Gastroesophageal sphincter (tissue), 4 donors: ENCODE measurements around the gene BCR. TPM values are rescaled to one million over a fixed set of nuclear protein-coding genes. Genes with fewer than 3 reads are reported as not detected.
A peak's percentile ranks its signal among the peaks of the same experiment; 100 is the strongest.
"Not testable (repeated sequence)": the region's sequence is repeated elsewhere in the genome, so short reads cannot be mapped to it uniquely, and the experiment has no call there.

ENCODE experiments used
- ATAC-seq: fragments of 150-250 bp; one replicate; pipeline ENCODE4 v1.9.1; 2016; ENCODE audit warnings: mild to moderate bottlenecking, moderate library complexity
- H3K27ac ChIP-seq, 4 donors: fragments of 200-600 bp; sonication (generic) in 3 of 4; 1 replicate in 3 of 4; 2 replicates in 1 of 4; pipeline ENCODE4 v1.5.1; 2016 to 2019
- H3K27me3 ChIP-seq: fragments of 200-600 bp; sonication (generic); one replicate; pipeline ENCODE4 v1.5.1; 2019
- H3K36me3 ChIP-seq, 2 donors: fragments of 200-600 bp; sonication (generic); one replicate each; pipeline ENCODE4 v1.5.1; 2019; ENCODE audit warnings: control low read depth in 1 of 2
- H3K4me1 ChIP-seq, 3 donors: fragments of 200-600 bp; sonication (generic); 1 replicate in 2 of 3; 2 replicates in 1 of 3; pipeline ENCODE4 v1.5.1; 2016 to 2019; ENCODE audit warnings: control low read depth in 2 of 3
- H3K4me3 ChIP-seq, 2 donors: fragments of 200-600 bp; sonication (generic); one replicate each; pipeline ENCODE4 v1.5.1; 2019; ENCODE audit warnings: mild to moderate bottlenecking in 1 of 2, moderate library complexity in 1 of 2
- H3K9me3 ChIP-seq, 3 donors: fragments of 200-600 bp; sonication (generic); one replicate each; pipeline ENCODE4 v1.5.1; 2017 to 2019; ENCODE audit warnings: control low read depth in 2 of 3
- EP300 ChIP-seq: sonication (generic); formaldehyde crosslinking; IDR thresholded peaks from one replicate; pipeline ENCODE4 v1.6.1; 2017; ENCODE audit warnings: antibody characterized with exemption, mild to moderate bottlenecking
- POLR2A ChIP-seq, 2 donors: fragments of 450-650 bp; IDR thresholded peaks; one replicate each; pipeline ENCODE4 v1.6.1; 2017; ENCODE audit warnings: antibody characterized with exemption in 2 of 2, mild to moderate bottlenecking in 2 of 2, moderate library complexity in 1 of 2
- POLR2AphosphoS5 ChIP-seq: sonication (generic); formaldehyde crosslinking; IDR thresholded peaks from one replicate; pipeline ENCODE4 v1.6.1; 2017; ENCODE audit warnings: antibody characterized with exemption
- WGBS, 2 donors: methylation state at CpG; one replicate each; pipeline ENCODE4 v1.1.5; 2018; ENCODE audit warnings: low coverage in 1 of 2; 5-methylcytosine and 5-hydroxymethylcytosine counted together
- total RNA-seq, 4 donors: library from RNA; depleted of rRNA; stranded (reverse); fragments of >200 nt; gene quantifications; one replicate each; pipeline ENCODE4 v1.1.0, GENCODE V29; 2016
- TF ChIP-seq, protein P1 (sequence below), 4 experiments: fragments of 200-600 bp in 2 of 4; fragments of 450-650 bp in 2 of 4; sonication (generic) in 1 of 4; IDR thresholded peaks; one replicate each; pipeline ENCODE4 v1.5.1; 2017 to 2019; ENCODE audit warnings: antibody characterized with exemption in 4 of 4, mild to moderate bottlenecking in 2 of 4, moderate library complexity in 2 of 4

Gene BCR
- total RNA-seq, 4 donors from 2014 or later: 39.2 to 81.1 (median 46.2) TPM

DNA sequence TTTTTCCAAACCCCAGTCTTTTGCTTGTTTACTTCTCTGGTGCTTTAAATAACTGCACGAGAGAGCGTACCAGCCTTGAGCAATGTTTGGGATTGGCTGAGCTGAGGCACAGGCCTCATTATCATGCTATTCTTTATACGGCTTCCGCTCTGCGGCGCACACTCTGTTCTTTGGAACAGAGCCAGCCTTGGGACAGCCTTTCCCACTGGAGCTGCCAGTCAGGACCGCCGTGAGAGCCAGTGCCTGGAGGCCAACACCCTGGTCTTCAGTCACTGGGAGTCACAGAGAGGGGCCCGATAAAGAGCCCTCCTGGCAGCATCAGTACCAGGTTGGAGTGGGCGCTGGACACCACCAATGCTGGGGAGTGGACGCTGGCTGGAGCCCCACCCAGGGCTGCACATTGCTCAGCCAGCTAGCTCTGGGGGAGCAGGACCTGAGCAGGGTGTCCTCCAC, 125.6 kb downstream of the BCR start:
- Histone ChIP-seq H3K27ac (peak overlapping the region; percentile 76 to 89 (median 84)), H3K27me3 (no peaks in the 10 kb centered on the region), H3K4me1 (peaks cover 0 to 29% (median 11%) of the 10 kb centered on the region in 3 donors), H3K36me3 (peaks cover 0 to 28% of the 10 kb centered on the region in 2 donors), H3K9me3 (no peaks in the 10 kb centered on the region), H3K4me3 (peak overlapping the region in 1 of 2 donors; percentile 24)
- 7 to 60% methylated on average over 1 to 6 of the region's 11 CpGs for WGBS, 2 donors
- TF ChIP-seq EP300 (no peak), POLR2AphosphoS5 (peak; percentile 93)
- peak; percentile 89 for ATAC-seq

DNA sequence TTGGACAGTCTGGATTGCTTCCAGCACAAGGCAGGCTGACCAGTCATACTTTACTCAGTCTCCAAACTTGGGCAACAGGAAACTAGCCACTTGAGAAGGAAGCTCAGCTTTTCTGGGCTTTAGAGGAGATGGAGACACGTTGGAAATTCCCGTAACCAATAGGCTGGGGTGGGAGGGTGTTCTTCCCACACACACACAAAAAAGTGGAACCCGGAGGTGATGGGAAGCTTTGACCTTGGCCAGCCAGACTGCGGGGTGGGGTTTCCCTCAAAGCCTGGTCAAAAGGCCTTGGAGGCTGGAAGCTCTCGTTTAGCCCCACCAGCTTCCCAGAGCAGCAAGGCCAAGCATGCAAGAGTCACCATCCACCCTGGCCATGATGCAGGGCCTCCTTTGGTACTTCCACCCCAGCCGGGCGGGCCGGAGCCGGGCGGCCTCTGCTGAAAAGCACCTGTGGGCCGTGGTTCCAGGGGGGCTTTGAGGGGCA, 126.2 kb downstream of the BCR start:
- ATAC-seq: peak; percentile 26
- Histone ChIP-seq H3K36me3 (peaks cover 0 to 26% of the 10 kb centered on the region in 2 donors), H3K27ac (peak overlapping the region; percentile 29 to 89 (median 84)), H3K4me3 (no peak overlapping the region), H3K27me3 (no peaks in the 10 kb centered on the region), H3K9me3 (no peaks in the 10 kb centered on the region), H3K4me1 (peaks cover 0 to 29% (median 11%) of the 10 kb centered on the region in 3 donors)
- TF ChIP-seq, protein P1, sequence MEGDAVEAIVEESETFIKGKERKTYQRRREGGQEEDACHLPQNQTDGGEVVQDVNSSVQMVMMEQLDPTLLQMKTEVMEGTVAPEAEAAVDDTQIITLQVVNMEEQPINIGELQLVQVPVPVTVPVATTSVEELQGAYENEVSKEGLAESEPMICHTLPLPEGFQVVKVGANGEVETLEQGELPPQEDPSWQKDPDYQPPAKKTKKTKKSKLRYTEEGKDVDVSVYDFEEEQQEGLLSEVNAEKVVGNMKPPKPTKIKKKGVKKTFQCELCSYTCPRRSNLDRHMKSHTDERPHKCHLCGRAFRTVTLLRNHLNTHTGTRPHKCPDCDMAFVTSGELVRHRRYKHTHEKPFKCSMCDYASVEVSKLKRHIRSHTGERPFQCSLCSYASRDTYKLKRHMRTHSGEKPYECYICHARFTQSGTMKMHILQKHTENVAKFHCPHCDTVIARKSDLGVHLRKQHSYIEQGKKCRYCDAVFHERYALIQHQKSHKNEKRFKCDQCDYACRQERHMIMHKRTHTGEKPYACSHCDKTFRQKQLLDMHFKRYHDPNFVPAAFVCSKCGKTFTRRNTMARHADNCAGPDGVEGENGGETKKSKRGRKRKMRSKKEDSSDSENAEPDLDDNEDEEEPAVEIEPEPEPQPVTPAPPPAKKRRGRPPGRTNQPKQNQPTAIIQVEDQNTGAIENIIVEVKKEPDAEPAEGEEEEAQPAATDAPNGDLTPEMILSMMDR (IDR thresholded peaks at IDR 0.05): no peak
- no peak for TF ChIP-seq EP300
- TF ChIP-seq POLR2AphosphoS5: peak; percentile 19
- TF ChIP-seq POLR2A (IDR thresholded peaks at IDR 0.05): no peak
- 56 to 78% methylated on average over 5 of the region's 11 CpGs for WGBS, 2 donors

DNA sequence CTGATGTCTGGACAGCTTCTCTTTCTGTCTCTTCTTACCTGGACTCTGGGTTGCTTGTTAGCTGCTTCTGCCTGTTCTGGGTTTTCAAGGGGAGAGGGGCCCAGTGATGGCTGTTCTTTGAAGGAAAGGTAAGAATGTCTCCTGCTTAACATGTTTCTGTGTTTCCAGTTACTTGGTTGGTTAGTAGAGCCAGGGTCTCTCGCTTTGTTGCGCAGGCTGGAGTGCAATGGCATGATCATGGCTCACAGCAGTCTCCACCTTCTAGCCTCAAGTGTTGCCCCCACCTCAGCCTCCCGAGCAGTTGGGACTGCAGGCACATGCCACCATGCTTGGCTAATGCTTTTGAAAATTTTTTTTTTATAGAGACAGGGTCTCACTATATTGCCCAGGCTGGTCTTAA, 126.6 kb downstream of the BCR start:
- TF ChIP-seq, protein P1 (IDR thresholded peaks at IDR 0.05): no peak
- H3K4me1 ChIP-seq: peaks cover 0 to 29% (median 11%) of the 10 kb centered on the region in 3 donors
- ATAC-seq: no peak
- H3K9me3 ChIP-seq: no peaks in the 10 kb centered on the region
- no peaks in the 10 kb centered on the region for H3K27me3 ChIP-seq
- peak overlapping the region in 3 of 4 donors; percentile 82 to 89 (median 86) for H3K27ac ChIP-seq
- no peak overlapping the region for H3K4me3 ChIP-seq
- H3K36me3 ChIP-seq: peaks cover 0 to 26% of the 10 kb centered on the region in 2 donors
- WGBS, 2 donors: 80 to 100% methylated on average over 1 of the region's 3 CpGs

DNA sequence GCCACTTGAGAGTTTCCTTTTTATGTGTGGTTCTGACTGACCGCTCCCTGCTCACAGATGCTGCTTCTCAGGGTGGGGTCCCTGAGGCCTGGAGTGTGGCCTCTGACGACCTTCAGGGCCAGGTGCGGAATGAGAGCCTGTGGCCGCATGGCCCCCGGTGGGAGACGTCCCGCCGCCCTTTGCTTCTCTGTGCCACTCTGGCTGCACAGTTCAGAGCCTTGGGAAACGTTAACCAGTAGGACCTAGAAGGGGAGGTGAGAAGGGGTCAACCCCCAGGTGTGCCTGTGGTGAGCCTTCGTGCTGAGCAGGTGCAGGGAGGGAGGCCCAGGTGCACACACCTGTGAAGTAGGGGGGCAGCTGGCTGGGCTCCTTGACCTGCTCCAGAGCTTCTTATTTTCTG, 127.2 kb downstream of the BCR start:
- ATAC-seq, H3K9me3 ChIP-seq, H3K4me3 ChIP-seq, H3K27ac ChIP-seq, H3K27me3 ChIP-seq: not testable (repeated sequence)
- Histone ChIP-seq H3K4me1 (peaks cover 0 to 29% (median 11%) of the 10 kb centered on the region in 3 donors), H3K36me3 (peaks cover 0 to 25% of the 10 kb centered on the region in 2 donors)
- WGBS, 2 donors: no CpG with 5 or more reads among the region's 10 CpGs

GRCh38 chr22:23309261-23309660, 129.0 kb downstream of the BCR start:
- H3K36me3 ChIP-seq: peaks cover 0 to 30% of the 10 kb centered on the region in 2 donors

DNA sequence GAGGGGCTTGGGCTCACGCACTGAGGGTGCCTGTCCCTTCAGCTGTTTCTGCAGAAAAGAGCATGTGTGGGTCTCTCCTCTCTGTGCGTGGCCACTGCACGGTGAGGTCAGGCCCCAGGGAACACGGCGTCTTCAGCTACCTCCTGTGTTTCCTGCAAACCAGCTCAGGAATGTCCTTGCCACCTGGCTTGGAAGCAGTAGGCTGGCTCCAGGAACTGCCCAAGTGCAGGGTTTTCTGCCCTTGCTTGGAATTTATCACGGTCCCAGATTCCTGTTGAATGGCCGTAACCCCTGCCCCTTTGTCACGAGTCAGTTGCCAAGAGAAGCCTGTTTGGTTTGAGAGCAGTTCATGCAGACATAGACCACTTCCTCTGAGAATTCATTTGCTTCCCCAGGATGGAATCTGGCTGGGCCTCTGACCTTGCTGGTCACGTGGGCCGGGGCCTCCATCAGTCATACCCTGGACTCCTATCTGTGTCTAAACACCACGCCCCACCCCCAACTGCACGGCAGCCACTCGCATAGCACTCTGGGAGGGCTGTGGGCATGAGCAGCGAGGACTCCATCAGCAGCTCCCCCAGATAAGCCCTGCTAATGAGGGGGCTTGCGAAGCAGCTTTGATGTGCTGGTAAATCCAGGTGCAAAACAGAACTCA, 130.3 kb downstream of the BCR start:
- no CpG with 5 or more reads among the region's 15 CpGs for WGBS, 2 donors
- peak; percentile 45 for TF ChIP-seq POLR2AphosphoS5
- not testable (repeated sequence) for H3K27ac ChIP-seq, H3K9me3 ChIP-seq, H3K4me3 ChIP-seq, ATAC-seq, H3K27me3 ChIP-seq
- H3K4me1 ChIP-seq: peaks cover 0 to 16% (median 5%) of the 10 kb centered on the region in 3 donors
- peaks cover 0 to 43% of the 10 kb centered on the region in 2 donors for H3K36me3 ChIP-seq

More at GRCh38 chr22:23309261-23309660, 129.0 kb downstream of the BCR start:
- H3K27ac ChIP-seq, H3K9me3 ChIP-seq, ATAC-seq, H3K27me3 ChIP-seq, H3K4me3 ChIP-seq: not testable (repeated sequence)
- H3K4me1 ChIP-seq: peaks cover 0 to 29% (median 11%) of the 10 kb centered on the region in 3 donors
- WGBS, 2 donors: no CpG with 5 or more reads among the region's 12 CpGs

- H3K9me3 ChIP-seq, ATAC-seq, H3K27me3 ChIP-seq, H3K4me1 ChIP-seq, H3K4me3 ChIP-seq, H3K27ac ChIP-seq: not testable (repeated sequence)
- peaks cover 0 to 43% of the 10 kb centered on the region in 2 donors for H3K36me3 ChIP-seq
- 85% methylated on average over 6 of the region's 18 CpGs; no CpG with 5 or more reads in 1 of the 2 donors for WGBS, 2 donors
Measured at GRCh38 chr22:23311635-23312420, 131.5 kb downstream of the BCR start.
